IMR-90 (cell line): ENCODE results near the gene CXCL11. TPM values are rescaled to one million over a fixed set of nuclear protein-coding genes. Genes with fewer than 3 reads are reported as not detected.

Experiments
- ATAC-seq: fragments of 200-7000 bp; cut with Tn5 transposase; 2 replicates; pipeline ENCODE4 v1.9.1; 2020; ENCODE audit warnings: low read depth, mild to moderate bottlenecking, moderate library complexity
- BruUV-seq: library from RNA; stranded (reverse); fragments of 400-500 nt; replicated peaks from 2 replicates; lab custom pipeline; 2021; lab: Mats Ljungman, UMichigan
- CTCF ChIA-PET: fragments of 300-600 bp; formaldehyde crosslinking; extraction: SDS; loops from one replicate; lab custom pipeline; 2021; ENCODE audit warnings: antibody characterized with exemption; lab: Yijun Ruan, JAX
- POLR2A ChIA-PET: fragments of 300-600 bp; sonication (Branson Sonifier 250); formaldehyde crosslinking; loops from one replicate; lab custom pipeline; 2022; ENCODE audit warnings: antibody characterized with exemption; ENCODE audit not compliant: unreplicated experiment; lab: Charles Lee
- DNase-seq: peaks from one replicate; pipeline ENCODE4 v3.0.0; 2013
- H2AFZ ChIP-seq: replicated peaks from 2 replicates; pipeline ENCODE3; 2013; ENCODE audit warnings: low read length, mild to moderate bottlenecking; ENCODE audit not compliant: poor library complexity
- H2AK5ac ChIP-seq: 2 replicates; pipeline ENCODE4 v1.6.1; 2013; ENCODE audit warnings: low read depth, low read length, inconsistent platforms
- H2AK9ac ChIP-seq: replicated peaks from 2 replicates; pipeline ENCODE3; 2013; ENCODE audit warnings: mild to moderate bottlenecking, low read depth, low read length, moderate library complexity; ENCODE audit not compliant: poor library complexity
- H2BK120ac ChIP-seq: 2 replicates; pipeline ENCODE4 v1.6.1; 2013; ENCODE audit warnings: low read depth, low read length, inconsistent platforms
- H2BK15ac ChIP-seq: 3 replicates; pipeline ENCODE4 v1.6.1; 2013; ENCODE audit warnings: low read depth, low read length, inconsistent platforms
- H2BK20ac ChIP-seq: 2 replicates; pipeline ENCODE4 v1.6.1; 2013; ENCODE audit warnings: low read depth, mild to moderate bottlenecking, inconsistent platforms, low read length, moderate library complexity
- H2BK5ac ChIP-seq: 2 replicates; pipeline ENCODE4 v1.6.1; 2013; ENCODE audit warnings: mild to moderate bottlenecking, low read depth, low read length, inconsistent platforms; ENCODE audit not compliant: poor library complexity, severe bottlenecking
- H3K14ac ChIP-seq: replicated peaks from 2 replicates; pipeline ENCODE4 v1.6.1; 2013; ENCODE audit warnings: low read depth, low read length, inconsistent platforms
- H3K18ac ChIP-seq: 2 replicates; pipeline ENCODE4 v1.6.1; 2013; ENCODE audit warnings: low read depth, low read length, control low read depth
- H3K23ac ChIP-seq: 2 replicates; pipeline ENCODE4 v1.6.1; 2013; ENCODE audit warnings: low read depth, low read length, inconsistent platforms
- H3K27ac ChIP-seq: 2 replicates; pipeline ENCODE4 v1.5.1; 2013; ENCODE audit warnings: mild to moderate bottlenecking, control low read depth, low read length; ENCODE audit not compliant: insufficient read depth
- H3K27me3 ChIP-seq: 2 replicates; pipeline ENCODE4 v1.6.1; 2013; ENCODE audit warnings: low read length; ENCODE audit not compliant: control insufficient read depth, insufficient read depth
- H3K36me3 ChIP-seq: 2 replicates; pipeline ENCODE4 v1.6.1; 2013; ENCODE audit warnings: low read length, mixed read lengths; ENCODE audit not compliant: control insufficient read depth, insufficient read depth
- H3K4ac ChIP-seq: 2 replicates; pipeline ENCODE4 v1.6.1; 2013; ENCODE audit warnings: low read depth, low read length, inconsistent platforms
- H3K4me1 ChIP-seq: 2 replicates; pipeline ENCODE4 v1.6.1; 2013; ENCODE audit warnings: low read length, mixed read lengths; ENCODE audit not compliant: control insufficient read depth, insufficient read depth
- H3K4me2 ChIP-seq: 2 replicates; pipeline ENCODE4 v1.6.1; 2013; ENCODE audit warnings: low read depth, mild to moderate bottlenecking, control low read depth, low read length, moderate library complexity
- H3K4me3 ChIP-seq: 2 replicates; pipeline ENCODE4 v1.5.1; 2013; ENCODE audit warnings: low read depth, mild to moderate bottlenecking, control low read depth, low read length, moderate library complexity; ENCODE audit not compliant: insufficient read depth
- H3K56ac ChIP-seq: 2 replicates; pipeline ENCODE4 v1.6.1; 2013; ENCODE audit warnings: low read length, inconsistent platforms; ENCODE audit not compliant: insufficient read depth; ENCODE audit errors: extremely low read depth
- H3K79me1 ChIP-seq, 2 experiments: 2 replicates each; pipeline ENCODE4 v1.6.1; 2013; ENCODE audit warnings: low read length in 2 of 2, inconsistent platforms in 1 of 2, low read depth in 1 of 2
- H3K9ac ChIP-seq: 2 replicates; pipeline ENCODE4 v1.6.1; 2013; ENCODE audit warnings: low read depth, low read length, control low read depth
- H3K9me1 ChIP-seq: 2 replicates; pipeline ENCODE4 v1.6.1; 2013; ENCODE audit warnings: low read length, inconsistent platforms; ENCODE audit not compliant: insufficient read depth
- H3K9me3 ChIP-seq: 2 replicates; pipeline ENCODE4 v1.6.1; 2013; ENCODE audit warnings: low read length; ENCODE audit not compliant: control insufficient read depth, insufficient read depth
- H4K20me1 ChIP-seq: 2 replicates; pipeline ENCODE4 v1.6.1; 2013; ENCODE audit warnings: low read length, inconsistent platforms; ENCODE audit not compliant: insufficient read depth
- H4K5ac ChIP-seq: 2 replicates; pipeline ENCODE4 v1.6.1; 2013; ENCODE audit warnings: mild to moderate bottlenecking, low read depth, low read length, control low read depth
- H4K8ac ChIP-seq, 2 experiments: 2 replicates each; pipeline ENCODE4 v1.6.1; 2013; ENCODE audit warnings: low read depth in 2 of 2, low read length in 2 of 2, control low read depth in 1 of 2, inconsistent platforms in 1 of 2
- H4K91ac ChIP-seq: 2 replicates; pipeline ENCODE4 v1.6.1; 2013; ENCODE audit warnings: low read depth, low read length, inconsistent platforms; ENCODE audit not compliant: insufficient read depth
- BHLHE40 ChIP-seq: fragments of 150-350 bp; IDR thresholded peaks from 2 replicates; pipeline ENCODE4 v1.6.1; 2016; ENCODE audit warnings: mild to moderate bottlenecking, low read depth, low read length
- CEBPB ChIP-seq: IDR thresholded peaks from 2 replicates; pipeline ENCODE4 v1.6.1; 2012; ENCODE audit warnings: low read depth, low read length, improper control_type of control experiment
- CHD1 ChIP-seq: IDR thresholded peaks from 2 replicates; pipeline ENCODE4 v1.6.1; 2012; ENCODE audit warnings: low read depth, low read length, improper control_type of control experiment
- CTCF ChIP-seq: conservative IDR thresholded peaks from 2 replicates; pipeline ENCODE4 v1.5.1; 2012; ENCODE audit warnings: mild to moderate bottlenecking, low read depth, low read length, improper control_type of control experiment
- ELK1 ChIP-seq: fragments of 150-350 bp; IDR thresholded peaks from 2 replicates; pipeline ENCODE4 v1.6.1; 2016; ENCODE audit warnings: low read depth, mild to moderate bottlenecking, low read length, moderate library complexity, borderline replicate concordance
- FOS ChIP-seq: fragments of 150-350 bp; IDR thresholded peaks from 2 replicates; pipeline ENCODE4 v1.6.1; 2016; ENCODE audit warnings: low read depth, low read length
- MAFK ChIP-seq: IDR thresholded peaks from 2 replicates; pipeline ENCODE4 v1.6.1; 2012; ENCODE audit warnings: low read depth, low read length, improper control_type of control experiment
- MAZ ChIP-seq: IDR thresholded peaks from 2 replicates; pipeline ENCODE4 v1.6.1; 2012; ENCODE audit warnings: low read depth, mild to moderate bottlenecking, low read length, improper control_type of control experiment, moderate library complexity, borderline replicate concordance
- MXI1 ChIP-seq: IDR thresholded peaks from 2 replicates; pipeline ENCODE4 v1.6.1; 2012; ENCODE audit warnings: low read depth, mild to moderate bottlenecking, low read length, moderate library complexity, borderline replicate concordance
- NFE2L2 ChIP-seq: fragments of 150-350 bp; IDR thresholded peaks from 2 replicates; pipeline ENCODE4 v1.6.1; 2016; ENCODE audit warnings: low read depth, mild to moderate bottlenecking, low read length
- POLR2A ChIP-seq: IDR thresholded peaks from 2 replicates; pipeline ENCODE4 v1.6.1; 2012; ENCODE audit warnings: mild to moderate bottlenecking, low read depth, low read length
- RAD21 ChIP-seq: IDR thresholded peaks from 2 replicates; pipeline ENCODE4 v1.6.1; 2012; ENCODE audit warnings: low read length, improper control_type of control experiment
- RCOR1 ChIP-seq: IDR thresholded peaks from 2 replicates; pipeline ENCODE4 v1.6.1; 2012; ENCODE audit warnings: mild to moderate bottlenecking, low read length, improper control_type of control experiment; ENCODE audit not compliant: insufficient replicate concordance
- RFX5 ChIP-seq: IDR thresholded peaks from 2 replicates; pipeline ENCODE4 v1.8.0; 2012; ENCODE audit warnings: low read depth, mild to moderate bottlenecking, low read length, moderate library complexity
- SMC3 ChIP-seq: fragments of 150-350 bp; IDR thresholded peaks from 2 replicates; pipeline ENCODE4 v1.6.1; 2016; ENCODE audit warnings: low read depth, mild to moderate bottlenecking, antibody characterized with exemption, low read length, moderate library complexity
- USF2 ChIP-seq: fragments of 150-350 bp; IDR thresholded peaks from 2 replicates; pipeline ENCODE4 v1.6.1; 2017; ENCODE audit warnings: mild to moderate bottlenecking, antibody characterized with exemption, low read length, low read depth
- WGBS, 2 experiments: methylation state at CpG; one replicate each; pipeline versions ENCODE4 v1.1.5 to v1.1.7; 2013; ENCODE audit warnings: missing lambda C conversion rate in 2 of 2; ENCODE audit not compliant: insufficient read length in 1 of 2; ENCODE audit errors: extremely low coverage in 2 of 2; 5-methylcytosine and 5-hydroxymethylcytosine counted together
- dilution Hi-C: fragments of 300-500 bp; cut with HindIII; formaldehyde crosslinking; loops from one replicate; pipeline ENCODE4 v1.14.3; 2018; ENCODE audit warnings: low sequenced_read_pairs; ENCODE audit not compliant: unreplicated experiment
- in situ Hi-C: fragments of 300-500 bp; cut with MboI; formaldehyde crosslinking; loops from 3 replicates; pipeline ENCODE4 v1.14.3; 2019; ENCODE audit warnings: low sequenced_read_pairs, inconsistent platforms, mixed read lengths
- intact Hi-C: fragments of 100-400 bp; cut with micrococcal nuclease; formaldehyde crosslinking; loops from 2 replicates; pipeline ENCODE4 v1.10.0; 2022
- polyA plus RNA-seq, 3 experiments: library from polyadenylated mRNA; depleted of rRNA; stranded (reverse); fragments of >200 nt; gene quantifications; 2 replicates each; pipeline ENCODE4 v1.2.3, GENCODE V29; 2012; ENCODE audit warnings: low replicate concordance in 1 of 3
- total RNA-seq: library from RNA; depleted of rRNA; stranded (reverse); fragments of >200 nt; gene quantifications from 2 replicates; pipeline ENCODE4 v1.2.3, GENCODE V29; 2012

CXCL11 gene
- total and polyA plus RNA-seq, 2 of the 4 experiments (the other 2 are of a cell fraction): under 0.01 TPM; not detected in 1

GRCh38 chr4:76012388-76012801 is 23.5 kb downstream of the CXCL11 start:
- Histone ChIP-seq H3K9me3 (no peaks in the 10 kb centered on the region), H2AFZ (no peak overlapping the region), H2BK20ac (peak overlapping the region; percentile 94; the same call in 1 of the 2 replicates), H3K18ac (peak overlapping the region; percentile 97), H2BK120ac (peak overlapping the region; percentile 99), H2AK5ac (0 out of 2 replicates have a peak overlapping the region, but pooled peaks have one; percentile 20), H3K9ac (peak overlapping the region; percentile 81), H3K36me3 (no peaks in the 10 kb centered on the region), H3K27me3 (no peaks in the 10 kb centered on the region), H3K4me2 (peak overlapping the region; percentile 67), H2AK9ac (no peak overlapping the region), H4K5ac (peak overlapping the region; percentile 16), H4K20me1 (no peaks in the 10 kb centered on the region), H3K27ac (peak overlapping the region; percentile 85), H3K56ac (peak overlapping the region; percentile 100), H4K91ac (peak overlapping the region; percentile 97), H3K4ac (peak overlapping the region; percentile 95), H3K9me1 (peaks cover 13% of the 10 kb centered on the region), H2BK5ac (peak overlapping the region; percentile 89), H4K8ac (peak overlapping the region; percentile 87 to 96), H3K4me1 (peaks cover 19% of the 10 kb centered on the region), H3K23ac (peak overlapping the region; percentile 97), H2BK15ac (peak overlapping the region; percentile 91; the same call in 2 of the 3 replicates), H3K14ac (peak overlapping the region; percentile 97), H3K79me1 (no peaks in the 10 kb centered on the region; a peak in 1 of 4 replicates), H3K4me3 (no peak overlapping the region; the same call in 1 of the 2 replicates)
- POLR2A ChIA-PET: no interaction called here
- CTCF ChIA-PET: interaction anchor here (0.7 kb wide), 1 partner anchor 54 kb away, joined by 4 read pairs; no protein-coding TSS in a partner anchor
- intact Hi-C loops: loop anchor here (2.0 kb wide), 1 partner anchor 16 kb away; no protein-coding TSS in a partner anchor
- TF ChIP-seq MAZ (no peak), FOS (peak; percentile 22; the same call in 1 of the 2 replicates), POLR2A (no peak), RAD21 (no peak), USF2 (no peak), CHD1 (no peak), RCOR1 (no peak), BHLHE40 (no peak), SMC3 (no peak), ELK1 (no peak), CTCF (no peak), MAFK (peak; percentile 51; the same call in 1 of the 2 replicates), CEBPB (no peak), RFX5 (no peak), MXI1 (no peak), NFE2L2 (no peak)
- peak; percentile 74 for ATAC-seq
- peak; percentile 91 for DNase-seq
- dilution Hi-C loops: no loop called here
- in situ Hi-C loops: no loop called here
- WGBS, 2 experiments: no CpG with 5 or more reads among the region's 1 CpG
- no TSS peak for BruUV-seq
